Uterus (tissue), 2 donors: Measurements from ENCODE around the gene PREX1.

ENCODE experiments used
- CTCF ChIP-seq, 4 experiments: fragments of 200-600 bp in 2 of 4; fragments of 450-650 bp in 2 of 4; sonication (generic) in 2 of 4; IDR thresholded peaks; one replicate each; pipeline ENCODE4 v1.5.1; 2016 to 2019; ENCODE audit warnings: antibody characterized with exemption in 4 of 4, mild to moderate bottlenecking in 2 of 4, moderate library complexity in 1 of 4
- POLR2A ChIP-seq, 2 donors: fragments of 450-650 bp; IDR thresholded peaks; one replicate each; pipeline ENCODE4 v1.6.1; 2016; ENCODE audit warnings: antibody characterized with exemption in 2 of 2, mild to moderate bottlenecking in 1 of 2, moderate library complexity in 1 of 2

GRCh38 chr20:48629069-48629959 is 198.5 kb downstream of the PREX1 start:
- TF ChIP-seq POLR2A (IDR thresholded peaks at IDR 0.05), result no peak
- TF ChIP-seq CTCF (IDR thresholded peaks at IDR 0.05), result no peak
